ENCODE data around the gene SCFD2. TPM values are rescaled to one million over a fixed set of nuclear protein-coding genes. Genes with fewer than 3 reads are reported as not detected.
A peak's percentile ranks its signal among the peaks of the same experiment; 100 is the strongest.
"Not testable (repeated sequence)": the region's sequence is repeated elsewhere in the genome, so short reads cannot be mapped to it uniquely, and the experiment has no call there.

Gene SCFD2
- total RNA-seq: 73.8 TPM

- DNase-seq (ENCODE audit: low read depth in 2 of 3, low spot score in 2 of 3): peak; percentile 85 to 99 (median 99)
These were observed at the start of gene SCFD2 for GRCh38 chr4:53365486-53366300. Gene SCFD2 (minus strand): TSS chr4:53366061.

- not testable (repeated sequence) for DNase-seq (ENCODE audit: low read depth in 2 of 3, low spot score in 2 of 3)
These were observed 43.6 kb upstream of the SCFD2 start for GRCh38 chr4:53409479-53409878.

- DNase-seq (ENCODE audit: low read depth in 2 of 3, low spot score in 2 of 3): no peak
These were observed 14.4 kb upstream of the SCFD2 start for GRCh38 chr4:53380221-53380620.

GRCh38 chr4:53378171-53378482 lies 12.3 kb upstream of the SCFD2 start:
- DNase-seq (ENCODE audit: low read depth in 2 of 3, low spot score in 2 of 3): no peak

GRCh38 chr4:53377319-53378170 lies 11.7 kb upstream of the SCFD2 start, which contains the start of gene FIP1L1:
Gene FIP1L1 (plus strand): TSS chr4:53377641. CDS start chr4:53377839, 198 bp downstream.
- peak; percentile 95 to 99 (median 96) for DNase-seq (ENCODE audit: low read depth in 2 of 3, low spot score in 2 of 3)

- peak in 1 of 3 donors; percentile 15 for DNase-seq (ENCODE audit: low read depth in 2 of 3, low spot score in 2 of 3)
These were observed 11.0 kb upstream of the SCFD2 start for GRCh38 chr4:53376900-53377299.

GRCh38 chr4:53374777-53375258 lies 9.0 kb upstream of the SCFD2 start:
- DNase-seq (ENCODE audit: low read depth in 2 of 3, low spot score in 2 of 3): no peak

- no peak for DNase-seq (ENCODE audit: low read depth in 2 of 3, low spot score in 2 of 3)
These were observed 6.1 kb upstream of the SCFD2 start for GRCh38 chr4:53371843-53372521.

- DNase-seq (ENCODE audit: low read depth in 2 of 3, low spot score in 2 of 3): no peak
These were observed 5.2 kb upstream of the SCFD2 start for GRCh38 chr4:53371049-53371448.

- DNase-seq (ENCODE audit: low read depth in 2 of 3, low spot score in 2 of 3): no peak
These were observed 1.9 kb upstream of the SCFD2 start for GRCh38 chr4:53367721-53368120.

GRCh38 chr4:53366301-53366716 lies 448 bp upstream of the SCFD2 start:
- DNase-seq (ENCODE audit: low read depth in 2 of 3, low spot score in 2 of 3): no peak

GRCh38 chr4:53365121-53365485 lies 758 bp downstream of the SCFD2 start:
- no peak for DNase-seq (ENCODE audit: low read depth in 2 of 3, low spot score in 2 of 3)

GRCh38 chr4:53364624-53365023 lies 1.2 kb downstream of the SCFD2 start:
- DNase-seq (ENCODE audit: low read depth in 2 of 3, low spot score in 2 of 3): no peak

GRCh38 chr4:53362093-53362492 lies 3.8 kb downstream of the SCFD2 start:
- no peak for DNase-seq (ENCODE audit: low read depth in 2 of 3, low spot score in 2 of 3)

GRCh38 chr4:53361451-53361850 lies 4.4 kb downstream of the SCFD2 start:
- DNase-seq (ENCODE audit: low read depth in 2 of 3, low spot score in 2 of 3): no peak

- no peak for DNase-seq (ENCODE audit: low read depth in 2 of 3, low spot score in 2 of 3)
These were observed 9.8 kb downstream of the SCFD2 start for GRCh38 chr4:53355930-53356521.

- no peak for DNase-seq (ENCODE audit: low read depth in 2 of 3, low spot score in 2 of 3)
These were observed 11.7 kb downstream of the SCFD2 start for GRCh38 chr4:53354012-53354722.

GRCh38 chr4:53349091-53349491 lies 16.8 kb downstream of the SCFD2 start:
- no peak for DNase-seq (ENCODE audit: low read depth in 2 of 3, low spot score in 2 of 3)

- DNase-seq (ENCODE audit: low read depth in 2 of 3, low spot score in 2 of 3): no peak
These were observed 17.8 kb downstream of the SCFD2 start for GRCh38 chr4:53348046-53348445.
